HG03442 (cell line): ENCODE data around the gene UBE2J2.
"Not testable (repeated sequence)": the region's sequence is repeated elsewhere in the genome, so short reads cannot be mapped to it uniquely, and the experiment has no call there.

Source experiments
- ATAC-seq: cut with Tn5 transposase; IDR thresholded peaks from one replicate; pipeline ENCODE4 v1.9.1; 2021; ENCODE audit warnings: mild to moderate bottlenecking, moderate library complexity; ENCODE audit not compliant: unreplicated experiment

Gene UBE2J2

DNA sequence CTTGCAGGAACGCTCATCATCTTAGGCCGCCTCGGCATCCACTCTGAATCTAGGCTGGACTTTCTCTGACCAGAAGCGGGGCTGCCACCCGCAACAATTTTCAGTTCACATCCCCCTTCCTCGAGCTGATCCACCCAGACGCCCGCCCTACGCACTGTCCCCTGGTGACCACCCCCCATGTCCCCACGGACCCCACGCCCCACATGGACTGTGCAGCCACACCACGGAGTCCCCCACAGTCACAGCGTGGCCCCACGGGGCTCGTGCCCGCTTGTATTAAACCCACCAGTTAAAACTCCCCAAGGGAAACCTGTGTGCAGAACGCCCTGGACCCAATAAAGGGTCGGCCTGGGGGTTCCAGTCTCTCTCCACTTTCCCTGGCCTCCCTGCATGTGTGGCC, 14.1 kb downstream of the UBE2J2 start:
- ATAC-seq = no peak

DNA sequence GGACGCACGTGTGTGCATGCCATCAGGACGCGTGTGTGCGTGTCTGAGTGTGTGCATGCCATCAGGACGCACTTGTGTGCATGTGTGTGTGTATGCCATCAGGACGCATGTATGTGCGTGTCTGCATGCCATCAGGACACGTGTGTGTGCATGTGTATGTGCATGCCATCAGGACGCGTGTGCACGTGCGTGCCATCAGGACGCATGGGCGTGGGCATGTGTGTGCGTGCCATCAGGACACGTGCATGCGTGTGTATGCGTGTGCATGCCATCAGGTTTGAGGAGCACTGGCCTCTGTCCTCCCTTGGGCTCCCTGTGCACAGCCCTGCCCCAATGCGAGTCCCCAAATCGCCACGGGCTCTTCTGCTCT, 14.6 kb downstream of the UBE2J2 start:
- ATAC-seq = no peak

DNA sequence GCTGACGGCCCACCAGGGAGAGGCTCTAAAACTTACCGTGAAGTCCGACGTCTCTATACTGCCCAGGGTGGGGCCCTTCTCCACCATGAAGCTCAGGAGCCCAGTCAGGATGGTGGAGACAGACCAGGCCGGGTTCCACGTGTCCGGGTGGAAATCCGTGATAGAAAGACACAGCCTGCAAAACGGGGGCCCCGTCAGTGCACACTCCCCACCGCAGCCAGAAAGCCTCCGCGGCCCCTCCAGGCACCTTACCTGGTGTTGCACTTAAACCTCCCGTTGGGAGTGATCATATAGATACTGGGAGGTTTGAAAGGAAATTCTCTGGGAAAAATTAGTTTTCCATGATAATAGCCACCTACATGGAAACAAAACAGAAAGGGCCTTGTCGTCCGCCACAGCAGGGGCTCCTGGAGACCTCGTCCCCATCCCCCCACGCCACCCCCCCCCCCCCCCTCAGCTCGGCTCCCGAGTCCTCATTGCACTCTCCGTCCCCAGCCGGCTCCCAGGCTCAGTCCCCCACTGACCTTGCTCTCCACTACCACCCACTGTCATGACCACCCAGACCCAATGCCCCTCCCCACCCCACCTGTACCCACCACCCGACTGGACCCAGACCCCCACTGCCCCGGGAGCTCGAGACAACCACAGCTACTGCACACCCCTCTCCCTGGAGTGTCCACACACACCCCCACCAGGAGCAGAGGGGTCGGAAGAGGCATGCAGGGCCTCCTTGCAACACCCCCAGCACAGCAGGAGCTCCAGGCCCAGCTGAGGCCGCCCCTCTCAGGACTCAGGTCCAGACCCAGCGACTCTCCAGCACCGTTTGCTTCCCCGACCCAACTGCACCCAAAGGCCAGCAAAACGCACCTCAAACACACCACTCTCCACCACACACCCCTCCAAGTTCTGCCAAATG, 16.4 kb downstream of the UBE2J2 start:
- no peak for ATAC-seq

DNA sequence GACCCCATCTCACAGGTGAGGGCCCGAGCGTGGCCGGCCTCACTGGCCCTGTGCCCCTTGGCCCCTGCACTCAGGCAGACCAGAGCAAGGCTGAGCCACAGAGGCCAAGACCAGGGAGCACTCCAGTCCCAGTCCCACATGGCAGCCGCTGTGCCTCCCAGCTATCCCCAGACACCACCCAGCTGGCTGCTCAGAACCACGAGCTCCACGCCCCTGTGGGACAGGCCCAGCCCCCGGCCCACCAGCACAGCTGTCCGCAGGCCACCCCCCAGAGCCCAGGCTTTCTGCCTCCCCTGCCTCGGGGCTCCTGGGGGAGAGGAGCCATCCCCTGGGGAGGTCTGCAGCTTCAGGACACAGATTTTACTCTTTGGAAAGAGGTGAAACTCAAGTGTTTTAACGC, 18.0 kb downstream of the UBE2J2 start:
- no peak for ATAC-seq

DNA sequence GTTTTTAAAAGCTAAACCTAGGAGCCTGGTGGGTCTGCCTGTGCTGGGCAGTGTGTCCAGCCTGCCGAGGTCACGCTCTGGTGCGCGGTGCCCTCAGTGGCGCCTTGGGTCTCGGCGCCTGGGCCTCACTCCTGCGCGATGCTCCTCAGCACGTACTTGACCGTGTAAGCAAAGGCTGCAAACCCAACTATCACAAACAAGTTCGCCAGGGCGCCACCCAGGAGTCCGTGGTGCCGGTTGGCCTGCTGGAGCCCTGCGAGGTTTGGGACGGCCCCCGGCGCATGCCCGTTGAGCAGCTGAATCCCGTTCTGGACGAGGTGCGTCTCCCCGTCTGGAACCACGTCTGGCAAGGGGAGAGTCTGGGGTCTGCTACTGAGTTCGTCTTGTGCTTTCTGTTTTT, 18.6 kb downstream of the UBE2J2 start:
- no peak for ATAC-seq

DNA sequence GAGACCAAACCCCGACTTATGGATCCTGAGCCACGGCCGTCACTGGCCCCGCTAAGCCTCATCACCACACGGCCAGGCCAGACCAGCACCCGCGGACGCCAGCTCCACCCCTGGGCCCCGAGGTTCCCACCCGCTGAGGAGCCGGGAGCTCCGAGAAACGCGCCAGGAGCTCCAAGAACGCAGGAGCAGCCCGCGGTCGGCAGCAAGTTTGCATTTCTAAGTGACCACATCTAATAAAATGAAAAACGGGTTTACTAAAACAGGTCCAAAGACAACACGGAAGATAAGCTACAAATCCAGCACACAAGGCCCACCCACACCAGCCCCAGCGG, 19.0 kb downstream of the UBE2J2 start:
- ATAC-seq = no peak

DNA sequence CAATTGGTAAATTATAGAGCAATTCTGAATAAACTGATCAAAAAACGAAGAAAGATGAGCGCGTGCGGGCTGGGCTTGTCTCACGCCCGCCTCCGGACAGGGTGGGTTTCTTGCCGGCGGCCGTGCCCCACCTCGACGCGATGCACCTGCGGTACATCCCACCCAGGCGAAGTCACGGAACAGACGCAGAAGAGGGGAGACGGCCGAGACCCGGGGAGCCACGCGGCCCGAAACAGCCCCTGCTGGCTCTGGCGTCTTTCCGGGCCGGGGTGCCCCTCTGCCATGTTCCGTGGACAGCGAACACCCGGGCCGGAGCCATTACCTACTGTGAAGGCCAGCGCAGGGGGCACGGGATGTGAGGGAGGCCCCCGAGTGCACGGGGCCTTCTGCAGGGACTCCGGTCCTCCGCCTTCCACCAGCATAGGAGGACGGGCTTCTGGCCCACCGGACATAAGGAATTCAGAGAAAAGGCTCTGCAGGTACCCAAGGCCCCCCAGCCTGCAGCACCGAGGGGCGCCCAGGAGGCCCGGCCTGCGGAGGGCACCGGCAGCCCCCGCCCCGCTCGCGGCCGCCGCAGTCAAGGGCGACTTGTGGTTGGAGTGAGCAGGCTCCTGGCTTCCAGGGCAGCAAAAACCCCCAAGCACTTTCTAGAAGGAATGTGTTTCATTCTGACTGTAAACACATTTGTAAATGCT, 19.5 kb downstream of the UBE2J2 start:
- no peak for ATAC-seq

DNA sequence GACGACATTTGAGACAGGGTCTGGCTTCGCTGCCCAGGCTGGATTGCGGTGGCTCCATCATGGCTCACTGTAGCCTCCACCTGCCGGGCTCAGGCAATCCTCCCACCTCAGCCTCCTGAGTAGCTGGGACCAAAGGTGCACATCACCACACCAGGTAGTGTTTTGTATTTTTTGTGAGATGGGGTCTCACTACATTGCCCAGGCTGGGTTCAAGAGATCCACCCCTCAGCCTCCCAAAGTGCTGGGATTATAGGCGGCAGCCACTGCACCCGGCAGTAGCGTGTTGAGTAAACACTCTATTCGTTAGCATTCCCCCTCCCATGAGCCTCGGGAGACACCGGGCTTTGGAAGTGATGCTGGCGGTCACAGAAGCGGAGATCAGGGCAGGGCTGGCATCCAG, 20.3 kb downstream of the UBE2J2 start:
- ATAC-seq = no peak

DNA sequence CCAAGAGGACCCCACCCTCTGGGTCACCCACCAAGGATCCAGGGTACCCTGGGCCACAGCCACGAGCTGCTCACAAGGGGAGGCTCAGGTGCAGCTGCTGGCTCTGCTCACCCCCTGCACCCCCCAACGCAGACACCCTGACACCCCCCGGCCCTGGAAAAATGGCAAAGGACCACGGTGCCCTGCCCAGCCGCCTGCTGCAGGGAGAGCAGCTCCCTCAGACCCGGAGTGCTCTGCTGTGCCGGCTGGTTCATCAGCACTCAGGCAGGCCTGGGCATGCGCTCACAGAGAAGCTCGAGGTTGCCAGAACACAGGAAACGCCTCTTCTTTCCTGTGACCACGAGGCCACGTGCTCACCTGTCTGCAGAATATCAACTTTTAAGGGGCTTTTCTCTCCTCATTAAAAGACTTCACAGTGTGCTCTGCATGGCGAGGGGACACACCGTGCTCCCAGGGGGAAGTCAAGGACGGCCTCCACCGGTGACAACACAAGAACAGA, 22.8 kb downstream of the UBE2J2 start:
- no peak for ATAC-seq

DNA sequence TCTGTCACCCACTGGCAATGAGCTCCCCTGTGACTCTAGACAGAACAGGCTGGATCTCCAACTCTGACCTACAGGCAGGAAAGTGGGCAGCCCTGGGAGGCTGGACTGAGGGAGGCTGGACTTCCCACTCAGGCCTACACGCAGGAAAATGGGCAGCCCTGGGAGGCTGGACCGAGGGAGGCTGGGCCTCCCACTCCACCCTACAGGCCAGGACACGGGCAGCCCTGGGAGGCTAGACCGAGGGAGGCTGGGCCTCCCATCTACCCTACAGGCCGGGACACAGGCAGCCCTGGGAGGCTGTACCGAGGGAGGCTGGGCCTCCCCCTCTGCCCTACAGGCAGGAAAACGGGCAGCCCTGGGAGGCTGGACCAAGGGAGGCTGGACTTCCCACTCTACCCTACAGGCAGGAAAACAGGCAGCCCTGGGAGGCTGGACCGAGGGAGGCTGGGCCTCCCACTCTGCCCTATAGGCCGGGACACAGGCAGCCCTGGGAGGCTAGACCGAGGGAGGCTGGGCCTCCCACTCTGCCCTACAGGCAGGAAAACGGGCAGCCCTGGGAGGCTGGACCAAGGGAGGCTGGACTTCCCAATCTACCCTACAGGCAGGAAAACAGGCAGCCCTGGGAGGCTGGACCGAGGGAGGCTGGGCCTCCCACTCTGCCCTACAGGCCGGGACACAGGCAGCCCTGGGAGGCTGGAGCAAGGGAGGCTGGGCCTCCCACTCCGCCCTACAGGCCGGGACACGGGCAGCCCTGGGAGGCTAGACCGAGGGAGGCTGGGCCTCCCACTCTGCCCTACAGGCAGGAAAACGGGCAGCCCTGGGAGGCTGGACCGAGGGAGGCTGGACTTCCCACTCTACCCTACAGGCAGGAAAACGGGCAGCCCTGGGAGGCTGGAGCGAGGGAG, 25.4 kb downstream of the UBE2J2 start:
- ATAC-seq = not testable (repeated sequence)

DNA sequence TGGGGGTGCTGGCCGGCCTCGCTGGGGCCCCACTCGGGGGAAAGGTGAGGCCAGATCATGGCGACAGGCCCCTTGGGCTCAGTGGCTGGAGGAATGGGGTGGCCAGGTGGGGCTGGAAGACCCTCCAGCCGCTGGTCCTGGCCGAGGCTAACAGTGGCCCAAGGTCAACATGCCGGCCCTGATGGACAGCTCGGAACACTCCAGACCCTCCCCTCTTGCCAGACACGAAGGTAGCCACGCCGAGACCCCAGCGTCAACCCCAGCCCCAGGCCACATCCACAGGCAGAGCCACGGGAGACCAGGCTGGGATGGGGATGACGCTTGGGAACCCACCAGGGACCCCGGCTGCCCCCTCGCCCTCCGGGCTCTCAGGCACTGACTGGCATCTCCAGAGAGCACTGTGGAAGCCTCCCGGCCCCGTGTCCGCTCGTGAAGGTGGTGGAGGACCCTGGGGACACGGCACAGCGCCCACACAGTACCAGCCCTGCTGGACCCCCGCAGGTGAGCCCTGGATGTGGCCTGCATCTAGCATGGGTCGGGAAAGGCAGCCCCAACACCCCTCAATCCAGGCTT, 26.2 kb downstream of the UBE2J2 start:
- no peak for ATAC-seq

DNA sequence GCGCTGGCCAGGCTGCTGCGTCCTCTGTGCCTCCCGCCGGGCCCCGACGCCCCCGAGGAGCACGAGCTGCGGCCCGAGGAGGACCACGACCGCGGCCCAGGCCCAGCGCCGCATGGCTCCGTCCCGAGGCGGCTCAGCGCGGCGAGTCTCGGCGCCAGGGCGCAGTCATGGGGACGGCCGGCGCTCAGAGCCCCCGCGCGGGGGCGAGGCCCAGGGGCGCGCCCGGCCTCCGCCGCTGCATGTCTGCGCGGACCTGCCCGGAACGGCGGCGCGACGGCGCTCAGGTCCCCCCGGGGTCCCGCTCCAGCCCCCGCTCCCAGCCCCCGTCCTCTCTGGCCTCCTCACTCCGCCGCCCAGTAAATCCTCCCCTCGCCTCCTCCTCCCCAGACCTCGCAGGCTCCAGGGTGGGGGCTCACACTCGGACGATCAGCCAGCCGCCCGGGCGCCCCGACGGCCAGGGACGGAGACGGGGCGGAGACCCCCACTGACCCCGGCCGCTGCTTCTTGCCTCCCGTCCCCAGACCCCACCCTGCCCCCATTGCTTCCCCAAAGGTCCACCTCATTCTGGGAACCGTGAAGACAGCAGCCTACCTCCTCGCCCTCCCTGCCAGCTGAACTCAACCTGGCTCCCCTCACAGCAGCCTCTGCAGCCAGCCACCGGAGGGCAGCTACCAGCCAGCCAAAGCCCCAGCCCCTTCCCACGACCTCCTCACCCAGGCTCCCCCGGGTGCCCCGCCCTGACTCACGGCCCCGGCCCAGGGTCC, 26.9 kb downstream of the UBE2J2 start, which contains the start of gene C1QTNF12:
Gene C1QTNF12 (minus strand): TSS at position 146 of the 764 bp plus-strand sequence. CDS start 32 bp downstream, at position 114.
- no peak for ATAC-seq

DNA sequence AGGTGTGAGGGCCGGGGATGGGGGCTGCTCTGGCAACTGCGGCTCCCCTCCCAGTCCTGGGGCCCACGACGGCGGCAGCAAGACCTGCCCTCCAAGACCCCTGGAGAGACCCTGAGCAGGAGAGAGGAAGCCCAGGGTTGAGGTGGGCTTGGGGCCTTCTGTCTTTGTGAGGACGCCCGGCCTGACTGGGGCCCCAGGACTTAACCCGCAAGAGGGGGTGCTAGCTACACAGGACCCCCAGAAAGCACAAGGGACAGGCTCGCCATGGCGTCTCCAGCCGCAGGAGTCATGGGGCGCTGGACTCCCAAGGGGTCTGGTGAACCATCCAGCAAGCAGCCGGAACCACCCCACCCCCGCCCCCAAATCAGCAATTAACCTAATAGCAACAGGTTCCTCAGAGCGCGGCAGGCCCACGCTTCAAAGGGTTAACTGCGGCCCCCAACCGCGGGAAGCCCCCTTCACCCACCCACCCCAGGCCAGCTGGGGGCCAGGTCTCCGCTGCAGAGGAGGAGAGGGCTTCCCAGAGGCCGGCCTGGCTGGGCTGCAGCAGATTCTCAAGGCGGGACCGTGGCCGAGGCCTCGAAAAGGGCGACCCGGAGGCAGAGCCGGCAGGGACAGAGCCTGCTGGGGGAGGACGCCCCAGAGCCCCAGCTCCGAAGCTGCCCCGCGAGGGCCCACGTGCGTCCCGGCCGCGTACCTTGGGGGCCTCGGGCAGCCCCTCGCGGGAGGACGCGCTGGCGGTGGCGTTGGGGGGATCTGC, 27.7 kb downstream of the UBE2J2 start:
- no peak for ATAC-seq

DNA sequence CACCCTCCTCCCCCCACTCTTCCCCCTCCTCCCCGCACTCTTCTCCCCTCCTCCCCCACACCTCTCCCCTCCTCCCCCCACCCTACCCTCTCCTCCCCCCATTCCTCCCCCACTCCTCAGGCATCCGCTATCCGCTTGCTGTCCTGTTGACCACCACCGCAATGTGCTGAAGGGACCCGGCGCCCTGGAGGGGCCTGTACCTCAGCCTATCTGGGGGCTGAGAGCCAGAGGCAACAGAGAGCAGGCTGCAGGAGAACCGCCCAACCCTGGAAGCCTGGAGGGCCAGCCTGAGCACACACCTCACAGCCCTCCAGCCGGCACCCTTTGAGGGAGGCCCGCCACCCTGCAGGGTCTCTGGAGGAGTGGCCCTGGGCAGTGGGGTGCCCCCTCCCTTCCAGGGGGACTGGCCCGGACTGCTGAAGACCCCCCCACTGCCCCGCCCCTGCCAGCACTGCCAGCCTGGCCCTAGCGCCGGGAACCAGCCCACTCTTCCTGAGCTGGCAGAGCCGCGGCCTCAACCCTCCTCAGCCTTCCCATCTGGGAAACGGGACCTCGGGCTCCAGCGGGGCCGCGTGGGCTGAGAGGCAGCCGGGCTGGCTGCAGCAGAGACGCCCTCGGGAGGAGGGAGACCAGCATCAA, 28.4 kb downstream of the UBE2J2 start:
- ATAC-seq = no peak

DNA sequence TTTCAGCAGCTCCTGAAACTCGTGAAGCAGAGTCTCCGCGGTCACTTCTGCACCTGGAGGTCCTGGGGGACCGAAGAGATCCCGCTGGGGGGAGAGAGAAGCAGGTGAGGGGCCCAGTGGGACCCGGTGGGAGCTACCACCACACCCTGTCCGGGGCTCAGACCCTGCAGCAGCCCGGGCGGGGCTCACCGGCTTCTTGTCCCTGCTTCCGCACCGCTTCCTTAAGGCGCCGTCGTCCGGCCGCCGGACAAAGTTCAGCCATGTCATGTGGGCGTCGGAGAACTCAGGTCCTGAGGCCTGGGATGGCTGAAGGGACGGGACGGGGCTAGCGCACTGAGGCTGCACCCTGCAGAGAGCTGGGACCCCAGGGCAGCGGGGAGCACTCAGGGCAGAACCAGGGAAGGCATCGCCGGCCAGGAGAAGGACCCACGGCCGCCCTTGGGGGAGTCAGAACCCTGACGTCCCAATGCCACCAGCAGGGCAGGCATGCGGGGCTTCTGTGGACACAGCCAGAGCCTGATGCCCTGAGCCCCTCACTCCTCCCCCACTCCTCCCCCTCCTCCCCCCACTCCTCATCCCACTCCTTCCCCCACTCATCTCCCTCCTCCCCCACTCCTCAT, 29.4 kb downstream of the UBE2J2 start:
- ATAC-seq = no peak

DNA sequence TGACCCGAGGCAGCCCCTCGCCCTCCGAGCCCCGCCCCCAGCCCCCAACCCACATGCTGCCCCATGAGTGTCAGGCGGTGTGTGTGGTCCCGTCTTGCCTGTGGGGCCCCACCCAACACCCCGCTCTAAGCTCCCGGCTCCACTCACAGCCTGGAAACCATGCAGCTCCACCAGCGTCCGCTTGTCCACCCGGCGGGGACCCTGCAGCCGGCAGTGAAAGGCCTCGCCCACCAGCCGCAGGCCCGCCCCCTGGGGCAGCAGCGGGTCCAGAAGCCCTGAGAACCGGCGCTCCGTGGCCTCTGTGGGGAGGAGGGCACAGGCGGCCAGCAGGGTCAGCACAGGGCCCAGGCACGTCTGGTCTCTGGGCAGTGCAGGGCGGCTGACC, 29.9 kb downstream of the UBE2J2 start:
- ATAC-seq = no peak

DNA sequence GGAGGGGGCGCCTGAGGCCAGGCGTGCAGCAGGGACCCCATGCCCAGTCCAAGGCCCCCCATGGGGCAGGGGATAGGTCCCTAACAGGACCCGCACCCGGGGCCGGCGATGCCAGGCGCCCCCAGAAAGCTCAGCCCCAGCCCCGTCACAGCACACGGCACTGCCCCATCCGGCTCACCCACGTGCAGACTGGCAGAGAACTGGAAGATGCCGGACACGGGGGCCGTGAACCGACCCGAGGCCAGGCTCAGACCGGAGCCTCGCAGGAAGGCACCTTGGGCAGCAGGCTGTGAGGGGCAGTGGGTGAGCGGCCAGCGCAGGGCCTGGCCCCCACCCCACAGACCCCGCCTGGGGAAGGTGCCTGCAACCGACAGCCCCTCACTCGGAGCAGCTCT, 30.4 kb downstream of the UBE2J2 start:
- ATAC-seq = no peak

DNA sequence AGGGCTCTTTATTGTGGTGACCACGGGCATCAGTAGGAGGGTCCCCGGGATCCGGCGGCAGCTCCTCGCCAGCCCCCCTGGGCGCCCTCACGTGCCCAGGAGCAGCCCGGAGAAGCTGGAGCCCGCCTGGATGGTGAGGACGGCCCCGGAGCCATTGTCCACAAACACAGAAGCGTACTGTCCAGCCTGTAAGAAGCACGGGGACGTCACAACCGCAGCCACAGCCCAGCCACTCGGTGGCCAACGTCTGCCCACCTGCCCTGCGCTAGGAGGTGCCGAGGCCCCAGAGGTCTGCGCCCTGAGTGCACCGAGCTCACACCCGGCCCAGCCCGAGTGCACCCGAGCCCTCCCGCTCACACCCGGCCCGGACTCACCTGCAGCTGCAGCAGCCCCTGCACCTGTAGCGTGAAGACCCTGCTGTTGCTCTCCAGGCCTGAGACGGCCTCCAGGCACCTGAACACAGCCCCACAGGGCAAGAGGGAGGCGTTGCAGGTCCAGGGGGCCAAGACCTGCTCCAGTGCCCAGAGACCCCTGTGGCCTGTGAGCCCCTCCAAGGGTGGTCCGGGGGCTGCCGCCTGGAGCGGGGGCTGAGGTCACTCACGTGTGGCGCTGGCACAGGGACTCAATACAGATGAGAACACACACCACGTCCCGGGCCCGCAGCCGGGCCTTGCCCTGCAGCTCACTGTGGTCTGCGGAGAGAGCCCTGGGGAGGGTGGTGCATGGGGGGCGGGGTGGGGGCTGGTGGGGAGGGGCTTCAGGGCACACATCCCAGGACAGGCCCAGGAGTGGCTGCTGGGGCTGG, 31.0 kb downstream of the UBE2J2 start:
- ATAC-seq = no peak
